ENCODE data around the gene CDIP1. TPM values are rescaled to one million over a fixed set of nuclear protein-coding genes. Genes with fewer than 3 reads are reported as not detected.
A peak's percentile ranks its signal among the peaks of the same experiment; 100 is the strongest.
"Not testable (repeated sequence)": the region's sequence is repeated elsewhere in the genome, so short reads cannot be mapped to it uniquely, and the experiment has no call there.

The CDIP1 gene
- total RNA-seq (2014; rRNA removed; shearing (Covaris generic)) = 28.6 and 31.0 TPM in 2 replicates

GRCh38 chr16:4538350-4539235 lies at the start of gene CDIP1:
CDIP1 (minus strand) TSS chr16:4538773; CDS start chr16:4514130, 24,643 bp downstream.
- H3K36me3 ChIP-seq = no peaks in the 10 kb centered on the region; the same call in 1 of the 2 replicates
- peak within 1 kb of the TSS; percentile 70 for H3K27ac ChIP-seq
- H3K27me3 ChIP-seq = no peaks in the 10 kb centered on the region
- DNase-seq = peak; percentile 97
- peak within 1 kb of the TSS; percentile 82 for H3K4me3 ChIP-seq
- H3K9me3 ChIP-seq (replicated peaks) = 0 out of 2 replicates have a peak, but pooled peaks cover 4% of the 10 kb centered on the region
- H3K4me1 ChIP-seq = peaks cover under 1% of the 10 kb centered on the region; the same call in 1 of the 2 replicates

- peak; percentile 35 to 61 for DNase-seq
- no peaks in the 10 kb centered on the region for H3K4me1 ChIP-seq
- H3K36me3 ChIP-seq = no peaks in the 10 kb centered on the region
- H3K4me3 ChIP-seq = no peak overlapping the region
- no peaks in the 10 kb centered on the region for H3K27me3 ChIP-seq
- H3K9me3 ChIP-seq (replicated peaks) = no peaks in the 10 kb centered on the region
- no peak overlapping the region for H3K27ac ChIP-seq
These were observed 47.7 kb upstream of the CDIP1 start for GRCh38 chr16:4586291-4586690.

GRCh38 chr16:4583906-4584305 lies 45.3 kb upstream of the CDIP1 start:
- Histone ChIP-seq H3K9me3 (replicated peaks) (no peaks in the 10 kb centered on the region), H3K4me1 (no peaks in the 10 kb centered on the region), H3K27me3 (no peaks in the 10 kb centered on the region), H3K27ac (no peak overlapping the region), H3K36me3 (no peaks in the 10 kb centered on the region), H3K4me3 (no peak overlapping the region)
- DNase-seq = no peak

- Histone ChIP-seq H3K9me3 (replicated peaks) (no peaks in the 10 kb centered on the region), H3K4me1 (no peaks in the 10 kb centered on the region), H3K36me3 (no peaks in the 10 kb centered on the region), H3K27me3 (no peaks in the 10 kb centered on the region), H3K4me3 (no peak overlapping the region), H3K27ac (no peak overlapping the region)
- no peak for DNase-seq
These were observed 41.7 kb upstream of the CDIP1 start for GRCh38 chr16:4580250-4580649.

- Histone ChIP-seq H3K36me3 (no peaks in the 10 kb centered on the region), H3K9me3 (replicated peaks) (no peaks in the 10 kb centered on the region), H3K27ac (no peak overlapping the region), H3K4me1 (no peaks in the 10 kb centered on the region), H3K4me3 (no peak overlapping the region), H3K27me3 (no peaks in the 10 kb centered on the region)
- no peak for DNase-seq
These were observed 40.5 kb upstream of the CDIP1 start for GRCh38 chr16:4578961-4579530.

- Histone ChIP-seq H3K27me3 (no peaks in the 10 kb centered on the region), H3K4me3 (no peak overlapping the region), H3K36me3 (no peaks in the 10 kb centered on the region), H3K27ac (no peak overlapping the region), H3K4me1 (no peaks in the 10 kb centered on the region; the same call in 1 of the 2 replicates), H3K9me3 (replicated peaks) (no peaks in the 10 kb centered on the region)
- no peak for DNase-seq
These were observed 37.4 kb upstream of the CDIP1 start for GRCh38 chr16:4576008-4576407.

- no peak for DNase-seq
- no peaks in the 10 kb centered on the region for H3K27me3 ChIP-seq
- no peaks in the 10 kb centered on the region; the same call in 1 of the 2 replicates for H3K4me1 ChIP-seq
- H3K4me3 ChIP-seq = no peak overlapping the region
- no peaks in the 10 kb centered on the region for H3K9me3 ChIP-seq (replicated peaks)
- no peak overlapping the region for H3K27ac ChIP-seq
- H3K36me3 ChIP-seq = no peaks in the 10 kb centered on the region
These were observed 36.5 kb upstream of the CDIP1 start for GRCh38 chr16:4574919-4575705.

GRCh38 chr16:4573926-4574325 lies 35.4 kb upstream of the CDIP1 start:
- not testable (repeated sequence) for H3K9me3 ChIP-seq (replicated peaks); DNase-seq; H3K4me3 ChIP-seq; H3K4me1 ChIP-seq; H3K36me3 ChIP-seq; H3K27ac ChIP-seq; H3K27me3 ChIP-seq

- Histone ChIP-seq H3K9me3 (replicated peaks) (no peaks in the 10 kb centered on the region), H3K36me3 (no peaks in the 10 kb centered on the region), H3K4me1 (no peaks in the 10 kb centered on the region; the same call in 1 of the 2 replicates), H3K4me3 (no peak overlapping the region), H3K27me3 (no peaks in the 10 kb centered on the region), H3K27ac (no peak overlapping the region)
- peak; percentile 44 to 66 for DNase-seq
These were observed 34.1 kb upstream of the CDIP1 start for GRCh38 chr16:4572715-4573114.

GRCh38 chr16:4570688-4571321 lies 32.2 kb upstream of the CDIP1 start:
- no peaks in the 10 kb centered on the region for H3K9me3 ChIP-seq (replicated peaks)
- H3K4me3 ChIP-seq = no peak overlapping the region
- H3K27ac ChIP-seq = no peak overlapping the region
- no peaks in the 10 kb centered on the region; the same call in 1 of the 2 replicates for H3K4me1 ChIP-seq
- no peak for DNase-seq
- H3K27me3 ChIP-seq = no peaks in the 10 kb centered on the region
- no peaks in the 10 kb centered on the region for H3K36me3 ChIP-seq

GRCh38 chr16:4570086-4570485 lies 31.5 kb upstream of the CDIP1 start:
- H3K4me1 ChIP-seq = no peaks in the 10 kb centered on the region; the same call in 1 of the 2 replicates
- no peaks in the 10 kb centered on the region for H3K27me3 ChIP-seq
- no peaks in the 10 kb centered on the region for H3K9me3 ChIP-seq (replicated peaks)
- DNase-seq = no peak
- H3K27ac ChIP-seq = no peak overlapping the region
- H3K36me3 ChIP-seq = no peaks in the 10 kb centered on the region
- no peak overlapping the region for H3K4me3 ChIP-seq

- H3K36me3 ChIP-seq = no peaks in the 10 kb centered on the region
- no peak overlapping the region for H3K4me3 ChIP-seq
- no peaks in the 10 kb centered on the region for H3K9me3 ChIP-seq (replicated peaks)
- no peak overlapping the region for H3K27ac ChIP-seq
- no peak for DNase-seq
- no peaks in the 10 kb centered on the region for H3K27me3 ChIP-seq
- H3K4me1 ChIP-seq = no peaks in the 10 kb centered on the region
These were observed 27.6 kb upstream of the CDIP1 start for GRCh38 chr16:4566144-4566543.

- DNase-seq = no peak
- no peaks in the 10 kb centered on the region for H3K4me1 ChIP-seq
- H3K27ac ChIP-seq = no peak overlapping the region
- H3K9me3 ChIP-seq (replicated peaks) = no peaks in the 10 kb centered on the region
- H3K36me3 ChIP-seq = no peaks in the 10 kb centered on the region
- no peaks in the 10 kb centered on the region for H3K27me3 ChIP-seq
- H3K4me3 ChIP-seq = no peak overlapping the region
These were observed 26.2 kb upstream of the CDIP1 start for GRCh38 chr16:4564661-4565267.

GRCh38 chr16:4561596-4561995 lies 23.0 kb upstream of the CDIP1 start:
- no peaks in the 10 kb centered on the region for H3K27me3 ChIP-seq
- peak in 1 of 2 experiments; percentile 19 for DNase-seq
- no peaks in the 10 kb centered on the region for H3K36me3 ChIP-seq
- no peaks in the 10 kb centered on the region for H3K9me3 ChIP-seq (replicated peaks)
- no peak overlapping the region for H3K27ac ChIP-seq
- H3K4me3 ChIP-seq = no peak overlapping the region
- no peaks in the 10 kb centered on the region for H3K4me1 ChIP-seq

Data from SJCRH30 (cell line).